Measurements from ENCODE around the gene TRAF1. TPM values are rescaled to one million over a fixed set of nuclear protein-coding genes. Genes with fewer than 3 reads are reported as not detected.

TRAF1 gene
- total RNA-seq, 4 donors from 2014 or later = 2.5 to 5.7 (median 2.8) TPM

GRCh38 chr9:120872791-120873502 lies 53.6 kb downstream of the TRAF1 start:
- 54 to 60% methylated on average over 3 of the region's 3 CpGs for WGBS, 2 donors
- H3K4me1 ChIP-seq = peaks cover 18 to 65% (median 22%) of the 10 kb centered on the region in 3 donors
- peak overlapping the region; percentile 62 to 98 (median 69) for H3K27ac ChIP-seq
- H3K4me3 ChIP-seq = no peak overlapping the region
- no peak for DNase-seq
- intact Hi-C loops (cut with DNase I) = no loop called here
- H3K27me3 ChIP-seq = no peaks in the 10 kb centered on the region
- peaks cover 0 to 40% (median 0%) of the 10 kb centered on the region in 3 donors for H3K36me3 ChIP-seq
- no peaks in the 10 kb centered on the region for H3K9me3 ChIP-seq
- TF ChIP-seq POLR2A (IDR thresholded peaks at IDR 0.05) (no peak), CTCF (IDR thresholded peaks at IDR 0.05) (no peak)

DNA sequence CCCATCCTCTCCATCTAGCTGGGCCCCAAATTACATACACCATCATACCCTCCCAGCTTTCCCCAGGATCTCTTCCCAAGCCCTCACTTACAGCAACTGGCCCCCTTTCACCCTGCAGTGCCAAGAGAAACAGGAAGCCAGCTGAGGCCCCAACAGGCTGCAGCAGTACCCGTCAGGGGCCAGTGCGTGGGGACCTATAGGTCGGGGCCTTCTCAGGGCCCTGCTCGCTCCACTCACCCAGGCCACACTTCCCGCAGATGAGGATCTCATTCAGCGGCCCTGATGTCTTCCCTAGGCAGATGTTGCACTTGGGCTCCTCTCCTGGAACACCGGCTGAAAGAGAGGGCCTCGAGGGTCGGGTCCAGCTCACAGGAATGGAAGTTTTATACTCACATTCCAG lies 56.4 kb downstream of the TRAF1 start:
- H3K36me3 ChIP-seq = peaks cover 0 to 61% (median 0%) of the 10 kb centered on the region in 3 donors
- 71 to 82% methylated on average over 6 to 7 of the region's 9 CpGs for WGBS, 2 donors
- TF ChIP-seq POLR2A (IDR thresholded peaks at IDR 0.05) (no peak), CTCF (IDR thresholded peaks at IDR 0.05) (no peak)
- H3K4me1 ChIP-seq = peaks cover 10 to 58% (median 16%) of the 10 kb centered on the region in 3 donors
- DNase-seq = no peak
- peak overlapping the region in 3 of 4 donors; percentile 92 to 97 (median 94) for H3K27ac ChIP-seq
- no peaks in the 10 kb centered on the region for H3K27me3 ChIP-seq
- H3K4me3 ChIP-seq = no peak overlapping the region
- H3K9me3 ChIP-seq = no peaks in the 10 kb centered on the region
- intact Hi-C loops (cut with DNase I) = no loop called here

- DNase-seq = no peak
- TF ChIP-seq CTCF (IDR thresholded peaks at IDR 0.05) (no peak), POLR2A (IDR thresholded peaks at IDR 0.05) (no peak)
- no peak overlapping the region for H3K4me3 ChIP-seq
These were observed 56.9 kb downstream of the TRAF1 start for GRCh38 chr9:120869726-120870125.

GRCh38 chr9:120869360-120869687 lies 57.3 kb downstream of the TRAF1 start:
- intact Hi-C loops (cut with DNase I) = no loop called here

More at GRCh38 chr9:120869726-120870125, 56.9 kb downstream of the TRAF1 start:
- H3K36me3 ChIP-seq = peaks cover 0 to 66% (median 0%) of the 10 kb centered on the region in 3 donors
- peak overlapping the region; percentile 92 to 97 (median 93) for H3K27ac ChIP-seq
- no peaks in the 10 kb centered on the region for H3K27me3 ChIP-seq
- no peaks in the 10 kb centered on the region for H3K9me3 ChIP-seq
- 83 to 87% methylated on average over 7 to 10 of the region's 10 CpGs for WGBS, 2 donors
- H3K4me1 ChIP-seq = peaks cover 10 to 54% (median 16%) of the 10 kb centered on the region in 3 donors
- intact Hi-C loops (cut with DNase I) = no loop called here

More at GRCh38 chr9:120869360-120869687, 57.3 kb downstream of the TRAF1 start:
- H3K36me3 ChIP-seq = peaks cover 0 to 67% (median 0%) of the 10 kb centered on the region in 3 donors
- TF ChIP-seq CTCF (IDR thresholded peaks at IDR 0.05) = peak in 1 of 6 experiments; percentile 3
- no peak for TF ChIP-seq POLR2A (IDR thresholded peaks at IDR 0.05)
- H3K27ac ChIP-seq = peak overlapping the region; percentile 92 to 97 (median 93)
- no peaks in the 10 kb centered on the region for H3K9me3 ChIP-seq
- H3K4me3 ChIP-seq = peak overlapping the region; percentile 50 to 85 (median 62)
- no peak for DNase-seq
- peaks cover 10 to 54% (median 16%) of the 10 kb centered on the region in 3 donors for H3K4me1 ChIP-seq
- H3K27me3 ChIP-seq = no peaks in the 10 kb centered on the region
- 44 to 72% methylated on average over 4 to 5 of the region's 10 CpGs for WGBS, 2 donors

Data from esophagus squamous epithelium (tissue), 5 donors.